Measurements from ENCODE around the gene METAP1D.
"Not testable (repeated sequence)": the region's sequence is repeated elsewhere in the genome, so short reads cannot be mapped to it uniquely, and the experiment has no call there.

METAP1D gene

GRCh38 chr2:172049567-172050120, 49.9 kb downstream of the METAP1D start:
- DNase-seq, result no peak

DNA sequence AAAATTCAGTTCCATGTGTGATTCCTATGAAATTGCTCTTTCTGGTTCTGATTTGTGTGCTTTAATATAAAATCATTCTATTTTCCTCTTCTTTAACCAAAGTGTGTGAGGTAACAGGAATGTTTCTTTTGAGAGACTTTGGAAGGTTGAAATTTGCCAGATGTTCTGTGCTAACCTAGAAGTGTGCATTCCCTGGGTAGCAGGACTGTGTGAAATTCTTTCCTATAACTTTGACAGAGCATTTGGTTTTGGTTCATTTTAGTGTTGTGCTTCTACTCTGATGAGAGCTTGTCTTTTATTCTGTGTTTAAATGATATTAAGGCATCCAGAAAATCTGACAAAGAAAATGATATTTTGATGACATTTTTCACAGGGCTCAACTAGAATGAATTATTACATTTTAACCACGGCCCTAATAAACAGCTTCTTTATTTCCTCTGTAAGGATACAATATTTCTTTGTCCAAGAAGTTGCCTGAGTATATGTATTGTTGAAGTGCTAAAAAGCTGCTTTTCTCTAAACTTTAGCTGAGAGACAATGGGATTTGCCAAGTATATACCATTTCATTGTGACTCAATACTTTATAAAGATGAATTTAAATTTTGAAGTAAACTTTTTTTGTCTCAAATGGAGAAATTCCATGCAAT, 50.8 kb downstream of the METAP1D start:
- no peak for DNase-seq

- no peak for DNase-seq
Observed at GRCh38 chr2:172052000-172052983, 52.5 kb downstream of the METAP1D start.

DNA sequence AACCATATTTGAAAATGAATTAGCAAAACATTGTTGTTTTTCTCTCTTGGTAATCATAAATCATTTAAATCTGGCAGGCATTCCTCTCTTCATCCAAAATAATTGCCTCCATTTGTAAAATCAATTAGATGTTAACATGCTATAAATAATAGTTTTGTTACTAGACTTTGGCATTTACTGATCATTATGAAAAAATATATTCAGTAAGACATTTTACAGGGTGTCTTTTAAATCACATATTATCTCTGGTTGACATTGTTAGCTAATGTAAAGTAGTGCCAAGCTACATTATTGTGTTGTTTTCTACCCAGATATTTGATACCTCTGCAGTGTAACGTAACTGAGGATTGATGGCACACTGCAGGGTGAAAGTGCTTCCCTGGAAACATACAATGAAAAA, 53.7 kb downstream of the METAP1D start:
- DNase-seq, result no peak

GRCh38 chr2:172056293-172056692, 56.5 kb downstream of the METAP1D start:
- DNase-seq, result no peak

GRCh38 chr2:172058660-172059059, 58.9 kb downstream of the METAP1D start:
- DNase-seq, result no peak

DNA sequence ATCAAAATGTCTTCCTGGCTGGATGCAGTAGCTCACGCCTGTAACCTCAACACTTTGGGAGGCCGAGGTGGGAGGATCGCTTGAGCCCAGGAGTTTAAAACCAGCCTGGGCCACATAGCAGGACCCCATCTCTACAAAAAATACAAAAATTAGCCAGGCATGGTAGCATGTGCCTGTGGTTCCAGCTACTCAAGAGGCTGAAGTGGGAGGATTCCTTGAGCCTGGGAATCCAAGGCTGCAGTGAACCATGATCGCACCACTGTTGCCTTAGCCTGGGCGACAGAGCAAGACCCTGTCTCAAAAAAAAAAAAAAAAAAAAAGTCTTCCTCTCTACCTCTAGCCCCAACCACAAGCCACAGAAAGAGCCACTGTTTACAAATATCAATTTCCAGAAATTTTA, 60.4 kb downstream of the METAP1D start:
- not testable (repeated sequence) for DNase-seq

GRCh38 chr2:172062402-172063004, 62.8 kb downstream of the METAP1D start:
- no peak for DNase-seq

DNA sequence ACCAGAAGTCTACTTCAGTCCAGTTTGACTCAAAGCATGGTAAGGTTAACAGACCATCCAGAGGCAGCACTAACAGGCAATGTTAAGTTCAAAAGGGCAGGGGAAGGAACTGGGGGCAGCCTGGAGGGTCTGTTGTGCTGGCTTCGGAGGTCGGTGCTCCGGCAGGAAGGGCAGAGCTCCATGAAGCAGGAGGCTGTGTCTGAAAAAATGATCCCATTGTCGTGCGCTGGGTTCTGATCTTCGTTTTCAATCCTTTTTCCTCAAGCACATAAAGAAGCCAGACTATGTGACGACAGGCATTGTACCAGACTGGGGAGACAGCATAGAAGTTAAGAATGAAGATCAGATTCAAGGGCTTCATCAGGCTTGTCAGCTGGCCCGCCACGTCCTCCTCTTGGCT, 63.7 kb downstream of the METAP1D start:
- no peak for DNase-seq

DNA sequence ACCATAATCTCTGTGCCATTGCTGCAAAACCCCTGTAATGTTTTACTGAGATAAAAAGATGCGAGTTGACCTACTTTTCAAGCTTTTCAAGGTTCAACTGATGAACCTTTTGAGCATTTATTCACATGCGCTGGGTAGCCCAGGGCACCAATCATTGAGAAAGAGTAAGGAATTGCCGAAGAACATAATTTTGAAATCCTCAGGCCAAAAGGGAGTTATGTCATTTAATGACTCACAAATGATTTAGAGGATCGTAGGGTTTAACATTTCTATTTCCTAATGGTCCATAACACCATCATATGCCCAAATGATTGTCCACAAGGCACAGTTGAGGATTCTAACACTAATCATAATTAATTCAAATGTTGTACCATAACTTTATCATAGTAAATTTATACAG, 65.4 kb downstream of the METAP1D start:
- DNase-seq, result no peak

- no peak for DNase-seq
Observed at GRCh38 chr2:172066394-172066886, 66.7 kb downstream of the METAP1D start.

DNA sequence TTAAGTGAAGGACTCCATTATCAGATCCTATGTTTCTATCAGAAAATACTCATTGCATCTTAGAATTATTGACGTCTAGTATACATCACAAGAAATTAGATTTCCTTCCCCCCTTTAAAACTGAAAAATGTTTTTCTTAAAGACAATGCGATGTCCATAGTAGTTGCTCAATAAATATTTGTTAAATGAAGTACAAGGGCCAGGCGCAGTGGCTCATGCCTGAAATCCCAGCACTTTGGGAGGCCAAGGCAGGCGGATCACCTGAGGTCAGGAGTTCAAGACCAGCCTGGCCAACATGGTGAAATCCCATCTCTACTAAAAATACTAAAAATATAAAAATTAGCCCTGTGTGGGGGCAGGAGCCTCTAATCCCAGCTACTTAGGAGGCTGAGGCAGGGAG, 68.2 kb downstream of the METAP1D start:
- not testable (repeated sequence) for DNase-seq

DNA sequence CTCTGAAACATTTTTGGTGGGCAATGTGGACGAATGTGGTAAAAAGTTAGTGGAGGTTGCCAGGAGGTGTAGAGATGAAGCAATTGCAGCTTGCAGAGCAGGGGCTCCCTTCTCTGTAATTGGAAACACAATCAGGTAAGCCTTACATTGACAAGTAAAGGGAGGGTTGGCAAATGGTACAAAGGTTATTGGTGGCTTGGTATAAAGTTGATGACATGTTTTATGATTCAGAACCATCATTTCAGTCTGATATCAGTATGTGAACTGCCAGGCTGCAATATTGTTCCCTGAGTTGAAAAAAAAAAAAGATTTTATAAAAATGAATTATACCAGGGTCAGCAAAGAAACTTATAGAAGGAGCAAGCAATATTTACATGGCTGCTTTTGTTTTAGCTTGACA, 71.2 kb downstream of the METAP1D start:
- no peak for DNase-seq

- DNase-seq, result no peak
Observed at GRCh38 chr2:172072303-172072702, 72.5 kb downstream of the METAP1D start.

GRCh38 chr2:172072706-172073105, 73.0 kb downstream of the METAP1D start:
- no peak for DNase-seq

DNA sequence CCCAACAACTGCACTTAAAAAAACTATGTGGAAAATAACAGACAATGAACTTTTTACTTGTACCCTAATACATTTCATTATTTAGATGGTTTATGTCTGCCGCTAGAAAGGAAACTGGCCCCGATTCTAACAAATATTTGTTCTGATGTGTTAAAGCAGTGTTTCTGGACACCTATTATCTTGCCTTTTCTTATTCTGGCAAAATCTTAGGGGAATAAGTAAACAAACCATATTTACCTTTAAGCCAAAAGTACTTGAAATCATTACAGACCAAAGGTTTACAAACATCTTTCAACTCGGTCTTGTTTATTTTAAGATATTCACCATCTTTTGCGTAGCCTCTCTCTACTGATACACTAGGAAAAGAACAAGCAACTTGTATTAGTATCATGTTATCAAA, 73.8 kb downstream of the METAP1D start:
- no peak for DNase-seq

GRCh38 chr2:172074254-172074653, 74.5 kb downstream of the METAP1D start:
- no peak for DNase-seq

DNA sequence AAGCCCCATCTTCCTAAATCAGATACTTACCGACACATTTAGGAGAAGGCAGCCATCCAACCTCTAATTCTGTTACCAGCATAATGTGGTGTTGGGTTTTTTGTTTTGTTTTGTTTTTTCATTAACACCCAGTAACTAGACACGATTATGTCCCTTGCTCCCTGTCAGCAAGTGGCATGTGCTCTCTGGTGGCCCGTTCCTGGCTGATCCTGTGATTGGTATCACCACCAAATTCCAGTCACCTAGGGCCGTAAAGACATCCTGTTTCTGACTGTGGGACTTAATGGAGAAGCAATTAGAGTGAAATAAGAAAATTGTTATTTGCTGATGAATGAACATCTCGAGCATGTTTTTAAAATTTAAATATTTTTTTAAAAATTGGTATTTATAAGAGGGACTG, 79.7 kb downstream of the METAP1D start:
- DNase-seq, result no peak

DNA sequence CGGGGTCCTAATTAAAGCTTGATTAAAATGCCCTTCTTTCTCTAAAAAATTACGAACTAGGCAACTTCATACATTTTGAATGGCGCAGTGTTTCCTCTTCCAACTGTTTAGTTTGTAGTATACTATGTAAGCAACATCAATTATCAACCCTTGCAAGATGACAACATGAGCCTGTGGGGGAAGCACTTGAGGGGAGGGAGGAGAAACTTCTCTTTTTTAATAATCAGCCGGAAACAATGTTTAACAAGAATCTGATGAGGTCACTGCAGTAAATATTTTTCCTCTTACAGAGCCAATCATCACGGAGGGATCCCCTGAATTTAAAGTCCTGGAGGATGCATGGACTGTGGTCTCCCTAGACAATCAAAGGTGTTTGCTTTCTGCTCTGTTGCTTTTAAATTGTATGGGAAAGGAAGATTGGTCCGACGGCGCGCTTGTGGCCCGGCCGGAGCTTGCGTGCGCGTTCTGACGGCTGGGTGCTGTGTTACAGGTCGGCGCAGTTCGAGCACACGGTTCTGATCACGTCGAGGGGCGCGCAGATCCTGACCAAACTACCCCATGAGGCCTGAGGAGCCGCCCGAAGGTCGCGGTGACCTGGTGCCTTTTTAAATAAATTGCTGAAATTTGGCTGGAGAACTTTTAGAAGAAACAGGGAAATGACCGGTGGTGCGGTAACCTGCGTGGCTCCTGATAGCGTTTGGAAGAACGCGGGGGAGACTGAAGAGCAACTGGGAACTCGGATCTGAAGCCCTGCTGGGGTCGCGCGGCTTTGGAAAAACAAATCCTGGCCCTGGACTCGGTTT, 80.3 kb downstream of the METAP1D start:
- DNase-seq, result no peak

- no peak for DNase-seq
Observed at GRCh38 chr2:172080641-172081220, 81.0 kb downstream of the METAP1D start.

GRCh38 chr2:172081221-172082022, 81.7 kb downstream of the METAP1D start:
- DNase-seq, result no peak
